GM12892 (cell line): Measurements from ENCODE around the gene SDSL.

Source experiments
- DNase-seq: peaks from one replicate; pipeline ENCODE4 v3.0.0; 2011; ENCODE audit not compliant: insufficient read length
- FAIRE-seq: peaks from 2 replicates; lab custom pipeline; 2011; peaks lifted over from hg19 to GRCh38; lab: Jason Lieb, UNC
- POLR2A ChIP-seq: IDR thresholded peaks from 2 replicates; pipeline ENCODE4 v1.6.1; 2011; ENCODE audit warnings: low read depth, low read length, control low read depth
- POLR2AphosphoS5 ChIP-seq: IDR thresholded peaks from 2 replicates; pipeline ENCODE4 v1.6.1; 2011; ENCODE audit warnings: low read depth, low read length, control low read depth
- TAF1 ChIP-seq: IDR thresholded peaks from 2 replicates; pipeline ENCODE4 v1.6.1; 2011; ENCODE audit warnings: low read depth, mild to moderate bottlenecking, control low read depth, low read length, borderline replicate concordance

SDSL gene

DNA sequence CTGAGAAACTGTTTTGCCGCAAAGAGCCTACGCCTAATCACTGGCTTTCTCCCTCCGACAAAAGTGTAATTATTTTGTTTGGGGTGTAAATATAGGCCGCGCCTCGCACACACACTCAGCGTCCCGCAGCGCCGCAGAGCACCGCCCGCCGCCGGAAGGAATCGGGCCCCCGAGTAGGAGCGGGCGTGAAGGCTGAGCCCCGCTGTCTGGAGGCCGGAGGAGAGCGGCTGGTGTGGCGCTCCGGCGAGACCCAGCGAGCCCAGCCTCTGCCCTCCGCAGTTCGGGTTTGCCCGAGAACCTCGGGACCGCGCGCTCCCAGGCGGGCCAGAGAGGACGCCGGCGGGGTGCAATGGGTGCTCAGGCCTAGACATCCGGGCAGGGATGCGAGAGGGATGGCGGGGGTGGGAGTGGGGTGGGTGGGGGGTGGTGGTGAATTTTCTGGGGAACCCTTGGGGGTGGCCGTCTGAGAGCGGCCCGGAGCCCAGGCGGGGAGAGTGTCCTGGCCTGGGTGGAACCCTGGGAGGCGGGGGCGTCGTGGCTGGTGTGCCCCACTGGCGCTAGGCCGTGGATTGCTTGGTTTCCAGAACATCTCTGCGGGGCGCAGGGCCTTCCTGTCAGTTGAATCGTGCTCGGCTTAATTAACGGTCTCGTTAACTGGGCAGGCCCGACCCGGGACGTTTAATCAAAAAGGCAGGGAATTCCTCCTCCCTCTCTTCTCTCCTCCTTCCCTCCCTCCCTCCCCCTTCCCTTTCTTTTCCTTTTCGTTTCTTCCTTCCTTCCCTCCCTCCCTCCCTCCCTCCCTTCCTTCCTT is 54.2 kb downstream of the SDSL start:
- no peak for DNase-seq
- TF ChIP-seq POLR2A, result no peak
- TF ChIP-seq TAF1, result no peak
- no peak for TF ChIP-seq POLR2AphosphoS5
- no peak for FAIRE-seq

DNA sequence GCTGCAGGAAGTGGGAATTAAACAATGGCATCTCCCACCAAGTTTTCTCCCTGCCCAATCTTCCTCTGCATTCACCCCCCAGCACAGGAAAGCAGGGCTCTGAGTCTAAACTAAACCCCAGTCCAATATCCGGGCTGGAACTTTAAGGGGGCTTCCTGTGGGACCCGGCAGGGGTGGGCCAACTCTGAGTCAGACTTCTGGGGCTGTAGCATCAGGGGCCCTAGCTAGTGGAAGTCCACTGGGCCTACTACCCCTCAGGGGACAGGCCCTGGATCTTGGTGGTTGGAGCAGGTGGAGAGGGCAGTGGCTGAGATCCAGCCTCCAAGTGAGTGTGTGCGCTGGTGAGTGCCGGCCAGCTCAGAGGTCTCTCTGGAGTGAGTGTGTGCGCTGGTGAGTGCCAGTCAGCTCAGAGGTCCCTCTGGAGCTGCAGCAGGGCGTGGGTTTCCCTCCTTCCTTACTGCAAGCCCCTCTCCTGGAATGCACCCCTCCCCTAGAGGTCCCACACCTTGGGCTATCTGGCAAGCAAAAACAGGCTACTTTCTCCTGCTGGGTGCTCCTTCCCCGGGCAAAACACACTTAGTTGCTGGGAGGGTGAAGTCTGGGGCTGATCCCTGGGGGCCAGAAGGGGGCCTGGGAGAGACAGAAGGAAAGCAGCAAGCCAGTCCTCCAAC is 55.1 kb downstream of the SDSL start:
- TF ChIP-seq TAF1 (no peak), POLR2AphosphoS5 (no peak), POLR2A (no peak)
- no peak for DNase-seq
- FAIRE-seq, result no peak

DNA sequence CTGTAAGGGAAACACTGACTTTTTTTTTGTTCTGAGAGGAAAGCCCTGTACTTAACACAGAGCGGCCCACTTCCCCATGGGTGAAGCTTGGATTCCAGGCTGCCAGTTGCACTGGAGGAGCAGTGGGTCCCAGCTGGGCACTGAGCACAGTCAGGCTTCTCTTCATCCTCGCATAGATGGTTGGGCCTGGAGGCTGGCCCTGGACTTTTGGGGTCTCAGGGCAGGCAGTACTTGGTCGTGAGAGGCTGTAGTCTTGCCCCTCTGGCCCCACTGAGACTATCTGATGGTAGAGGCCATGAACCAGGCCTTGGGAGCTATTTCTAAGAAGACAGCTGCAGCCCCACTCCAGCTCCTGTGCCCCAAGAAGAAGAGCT is 55.6 kb downstream of the SDSL start:
- FAIRE-seq, result no peak

DNA sequence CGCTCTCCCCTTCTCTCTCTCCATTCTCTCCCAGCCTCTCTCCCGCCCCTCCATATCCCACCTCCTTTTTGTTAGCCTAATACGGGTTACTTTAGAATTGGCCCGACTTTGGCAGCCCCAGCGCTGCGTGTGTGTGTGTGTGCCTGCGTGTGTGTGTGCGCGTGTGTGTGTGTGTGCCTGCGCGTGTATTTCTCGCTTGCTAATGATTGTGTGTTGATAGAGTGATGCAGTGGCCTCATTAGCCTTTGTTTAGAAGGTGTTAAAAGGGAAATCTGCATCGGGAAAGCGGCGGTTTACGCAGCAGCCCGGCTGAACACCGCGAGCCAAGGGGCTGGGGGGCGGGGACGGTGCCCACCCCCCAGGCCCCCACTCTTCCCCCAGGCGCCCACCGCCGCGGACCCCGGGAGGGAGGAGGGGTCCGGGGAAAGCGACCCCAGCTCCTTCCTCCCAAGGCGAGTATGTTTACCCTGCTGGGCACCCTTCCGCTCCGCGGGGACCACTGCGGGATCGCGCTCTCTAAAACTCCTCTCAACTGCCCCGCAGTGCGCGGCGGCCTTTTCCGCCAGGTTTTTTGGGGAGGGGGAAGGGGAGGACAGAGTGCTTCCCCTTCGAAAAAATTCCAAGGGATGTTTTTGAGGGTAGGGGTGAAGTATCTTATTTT is 56.3 kb downstream of the SDSL start:
- FAIRE-seq, result no peak
- TF ChIP-seq TAF1 (no peak), POLR2AphosphoS5 (no peak), POLR2A (no peak)
- DNase-seq, result no peak

More for the DNA sequence above, 55.6 kb downstream of the SDSL start:
- no peak for TF ChIP-seq POLR2AphosphoS5
- no peak for TF ChIP-seq TAF1
- TF ChIP-seq POLR2A, result no peak
- no peak for DNase-seq

DNA sequence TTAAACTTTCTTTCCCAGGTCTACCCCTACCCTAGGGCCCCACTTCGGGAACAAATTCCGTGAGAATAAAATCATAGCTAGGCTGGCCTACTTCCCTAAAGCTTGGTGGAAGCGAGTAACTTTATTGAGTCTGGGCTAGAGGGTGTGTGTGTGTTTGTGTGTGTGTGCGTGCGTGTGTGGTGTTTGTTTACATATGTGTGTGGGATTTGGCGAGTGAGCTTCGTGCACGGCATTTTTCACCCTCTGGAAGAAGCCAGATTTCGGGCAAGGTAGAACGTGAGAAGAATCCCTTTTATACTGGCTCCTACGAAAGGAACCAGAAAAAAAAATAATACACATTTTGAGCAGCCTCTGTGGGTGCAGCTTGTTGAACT is 57.0 kb downstream of the SDSL start:
- FAIRE-seq (no peak), DNase-seq (no peak)
- TF ChIP-seq POLR2AphosphoS5 (no peak), TAF1 (no peak), POLR2A (no peak)

DNA sequence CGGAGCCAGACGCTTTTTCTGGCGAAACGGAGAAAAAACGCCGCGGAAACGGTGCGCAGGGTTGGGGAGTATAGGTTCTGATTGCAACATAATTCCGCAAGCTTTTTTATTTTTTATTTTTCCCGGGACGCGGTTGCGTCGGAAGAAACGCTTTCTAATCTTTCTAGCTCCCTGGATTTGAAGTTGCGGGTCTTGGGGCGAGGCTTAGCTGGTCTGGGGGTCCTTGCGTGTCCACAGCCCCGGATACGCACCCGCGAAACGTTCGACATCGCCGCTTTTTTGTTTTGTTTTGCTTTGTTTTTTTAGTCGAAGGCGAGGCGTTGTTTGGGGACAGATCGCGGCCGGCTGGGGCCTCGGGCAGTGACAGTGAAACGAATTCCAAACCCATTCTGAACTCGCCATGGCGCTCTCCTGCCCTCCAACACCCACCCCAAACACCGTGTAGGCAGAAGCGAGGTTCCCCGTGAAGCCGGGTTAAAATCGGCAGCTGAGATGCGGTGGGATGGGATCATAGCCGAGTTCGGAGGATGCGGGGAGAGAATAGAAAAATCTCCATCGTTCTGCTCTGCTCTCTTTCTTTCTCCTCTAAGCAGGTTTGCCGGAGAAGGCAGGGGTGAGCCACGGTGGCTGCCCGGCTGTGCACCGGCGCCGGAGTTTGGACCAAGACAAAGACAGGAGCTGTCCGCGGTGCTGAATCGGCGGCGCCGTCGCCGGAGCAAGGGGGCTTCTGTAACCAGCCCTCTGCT is 57.6 kb downstream of the SDSL start:
- no peak for DNase-seq

DNA sequence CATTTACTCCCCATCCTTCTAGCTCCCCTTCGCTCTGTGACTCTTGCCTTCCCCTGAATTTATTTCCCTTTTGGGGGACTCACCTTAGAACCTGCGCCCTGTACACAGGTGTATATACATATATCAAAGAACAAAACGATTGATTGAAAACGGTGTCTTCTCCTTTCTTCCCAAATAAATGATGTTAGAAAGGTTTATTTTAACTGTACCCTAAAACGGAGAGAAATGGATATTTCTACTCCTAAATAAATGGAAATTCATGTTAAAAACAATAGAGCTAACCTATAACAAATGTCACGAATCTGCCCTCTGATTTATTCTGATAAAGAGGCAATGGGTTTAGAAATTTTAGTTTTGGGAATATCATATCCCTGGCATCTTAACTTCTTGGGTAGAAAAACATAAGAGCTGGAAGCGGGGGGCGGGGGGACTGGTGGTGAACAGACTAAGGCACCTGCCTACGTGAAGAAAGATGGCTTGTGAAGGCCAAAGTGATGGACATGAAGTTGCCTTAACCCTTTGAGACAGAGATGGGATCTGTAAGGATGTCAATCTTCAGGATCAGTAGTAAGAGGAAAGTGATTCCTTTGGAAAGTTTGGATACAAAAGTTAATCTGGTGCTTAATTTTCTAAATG is 58.3 kb downstream of the SDSL start:
- DNase-seq, result no peak
- FAIRE-seq, result no peak
- TF ChIP-seq TAF1 (no peak), POLR2A (no peak), POLR2AphosphoS5 (no peak)

More for the DNA sequence above, 57.6 kb downstream of the SDSL start:
- TF ChIP-seq TAF1 (no peak), POLR2A (no peak), POLR2AphosphoS5 (no peak)
- FAIRE-seq, result no peak

DNA sequence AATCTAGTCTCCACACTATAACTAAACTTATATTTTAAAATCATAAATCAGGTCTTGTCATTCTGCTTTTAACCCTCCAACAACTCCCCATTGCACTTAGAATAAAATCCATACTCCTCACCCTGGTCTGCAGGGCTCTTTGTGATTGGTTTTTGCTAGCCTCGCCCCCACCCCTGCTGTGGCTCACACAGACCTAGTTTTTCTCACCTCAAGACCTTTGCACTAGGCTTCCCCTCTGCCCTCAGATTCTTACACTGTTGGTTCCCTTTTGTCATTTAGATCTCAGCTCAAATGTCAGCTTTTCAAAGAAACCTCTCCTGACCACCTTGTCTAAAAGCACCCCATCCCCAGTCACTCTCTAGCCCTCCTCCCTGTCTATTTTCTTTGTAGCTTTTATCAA is 60.2 kb downstream of the SDSL start:
- DNase-seq (no peak), FAIRE-seq (no peak)
- TF ChIP-seq POLR2AphosphoS5, result no peak

DNA sequence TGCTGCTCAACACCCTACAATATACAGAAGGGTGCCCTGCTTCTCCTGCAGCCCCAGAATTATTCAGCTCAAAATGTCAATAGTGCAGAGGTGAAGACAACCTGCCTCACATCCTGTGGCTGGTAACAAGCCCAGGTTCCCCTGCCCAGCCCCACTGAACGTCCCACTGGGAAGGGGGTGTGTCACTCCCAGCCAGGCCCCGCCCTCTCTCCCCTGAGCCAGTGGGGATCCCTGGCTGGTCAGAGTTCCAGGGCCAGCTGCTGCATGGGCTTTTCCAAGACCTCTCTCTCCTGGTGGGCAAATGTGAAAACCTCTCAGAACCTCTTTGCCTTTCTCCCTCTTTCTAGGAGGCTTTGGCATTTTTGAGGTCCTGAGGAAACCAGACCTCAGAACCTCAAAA is 63.1 kb downstream of the SDSL start:
- FAIRE-seq, result no peak
- TF ChIP-seq TAF1, result no peak
- TF ChIP-seq POLR2A, result no peak
- TF ChIP-seq POLR2AphosphoS5, result no peak
- no peak for DNase-seq

DNA sequence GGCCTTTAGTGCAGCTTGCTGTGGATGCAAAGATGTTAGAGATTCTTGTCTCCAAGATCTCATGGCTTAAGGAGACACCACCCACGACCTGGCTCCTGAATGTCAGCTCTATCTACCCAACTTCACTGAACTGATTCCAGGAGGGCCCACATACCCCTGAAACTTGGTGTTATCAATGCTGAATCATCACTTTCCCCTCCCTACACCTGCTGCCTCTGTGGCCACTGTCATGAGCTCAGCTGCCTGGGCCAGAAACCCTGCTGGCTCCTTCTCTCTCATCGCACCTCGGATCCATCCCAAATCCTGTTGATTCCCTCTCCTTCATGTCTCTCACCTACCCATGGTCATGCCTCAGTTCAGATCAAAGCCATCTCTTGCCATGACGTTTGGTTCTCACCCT is 64.5 kb downstream of the SDSL start:
- TF ChIP-seq TAF1, result no peak
- FAIRE-seq (no peak), DNase-seq (no peak)
